HepG2 (cell line): ENCODE results near the gene ORMDL3. TPM values are rescaled to one million over a fixed set of nuclear protein-coding genes. Genes with fewer than 3 reads are reported as not detected.

ENCODE experiments used
- ARNT ChIP-seq: fragments of 450-650 bp; IDR thresholded peaks from 2 replicates; pipeline ENCODE4 v1.6.1; 2017
- ELF3 ChIP-seq: IDR thresholded peaks from 2 replicates; pipeline ENCODE4 v1.6.1; 2016; ENCODE audit warnings: missing genetic modification reagents, missing compliant biosample characterization
- ERF ChIP-seq: IDR thresholded peaks from 2 replicates; pipeline ENCODE4 v1.6.1; 2018; ENCODE audit warnings: missing biosample characterization, missing genetic modification reagents
- HOXA3 ChIP-seq: sonication (generic); formaldehyde crosslinking; IDR thresholded peaks from 2 replicates; pipeline ENCODE4 v1.5.0; 2020; ENCODE audit warnings: missing genetic modification reagents
- KDM2A ChIP-seq: sonication (generic); formaldehyde crosslinking; IDR thresholded peaks from 2 replicates; pipeline ENCODE4 v1.4.0; 2020; ENCODE audit warnings: low read depth, missing genetic modification reagents, borderline replicate concordance
- MAFK ChIP-seq, 2 experiments: IDR thresholded peaks in 1 of 2; conservative IDR thresholded peaks in 1 of 2; 2 replicates each; pipeline ENCODE4 v1.6.1; 2011; ENCODE audit warnings: improper control_type of control experiment in 2 of 2, low read length in 2 of 2
- MED1 ChIP-seq: sonication (generic); formaldehyde crosslinking; IDR thresholded peaks from 2 replicates; pipeline ENCODE4 v1.4.0; 2020; ENCODE audit warnings: missing genetic modification reagents
- PAXIP1 ChIP-seq: sonication (generic); formaldehyde crosslinking; conservative IDR thresholded peaks from 2 replicates; pipeline ENCODE4 v1.4.0; 2020; ENCODE audit warnings: mild to moderate bottlenecking, missing genetic modification reagents, moderate library complexity
- POGZ ChIP-seq: sonication (generic); formaldehyde crosslinking; IDR thresholded peaks from 2 replicates; pipeline ENCODE4 v1.4.0; 2020; ENCODE audit warnings: mild to moderate bottlenecking, missing genetic modification reagents
- POLR2A ChIP-seq, 2 experiments: IDR thresholded peaks; 2 replicates each; pipeline ENCODE4 v1.6.1; 2011; ENCODE audit warnings: low read depth in 2 of 2, low read length in 2 of 2, mild to moderate bottlenecking in 1 of 2, moderate library complexity in 1 of 2; ENCODE audit not compliant: insufficient read depth in 1 of 2
- POLR2AphosphoS5 ChIP-seq: IDR thresholded peaks from 2 replicates; pipeline ENCODE4 v1.6.1; 2012; ENCODE audit warnings: low read depth, low read length
- POLR2G ChIP-seq: fragments of 200-400 bp; formaldehyde crosslinking; IDR thresholded peaks from 2 replicates; pipeline ENCODE4 v1.6.1; 2018; ENCODE audit warnings: mild to moderate bottlenecking, low read depth, low read length, moderate library complexity
- RARA ChIP-seq: IDR thresholded peaks from 2 replicates; pipeline ENCODE4 v1.6.1; 2016; ENCODE audit warnings: missing genetic modification reagents, missing compliant biosample characterization
- SAP130 ChIP-seq: IDR thresholded peaks from 2 replicates; pipeline ENCODE4 v1.6.1; 2016; ENCODE audit warnings: low read depth
- SRSF4 ChIP-seq: fragments of 200-400 bp; formaldehyde crosslinking; IDR thresholded peaks from one replicate; pipeline ENCODE4 v1.6.1; 2018; ENCODE audit warnings: mild to moderate bottlenecking, low read depth, low read length, moderate library complexity; ENCODE audit not compliant: poor library complexity, severe bottlenecking
- XRCC5 ChIP-seq: fragments of 200-400 bp; formaldehyde crosslinking; optimal IDR thresholded peaks from 2 replicates; pipeline ENCODE3; 2017; ENCODE audit warnings: mild to moderate bottlenecking, low read length
- ZBTB7B ChIP-seq: sonication (generic); formaldehyde crosslinking; IDR thresholded peaks from 2 replicates; pipeline ENCODE4 v1.4.0; 2020; ENCODE audit warnings: missing genetic modification reagents
- ZC3H13 ChIP-seq: sonication (generic); formaldehyde crosslinking; IDR thresholded peaks from 2 replicates; pipeline ENCODE4 v1.8.1; 2023; ENCODE audit warnings: mild to moderate bottlenecking, missing genetic modification reagents, moderate library complexity
- ZFP90 ChIP-seq: sonication (generic); formaldehyde crosslinking; IDR thresholded peaks from 2 replicates; pipeline ENCODE4 v1.8.0; 2022; ENCODE audit warnings: missing genetic modification reagents, mild to moderate bottlenecking, inconsistent platforms, borderline replicate concordance
- ZNF264 ChIP-seq: sonication (generic); formaldehyde crosslinking; IDR thresholded peaks from 2 replicates; pipeline ENCODE4 v1.4.0; 2020; ENCODE audit warnings: missing genetic modification reagents
- polyA plus RNA-seq, 8 experiments: library from polyadenylated mRNA; depleted of rRNA in 3 of 8; stranded (reverse) in 7 of 8; unstranded in 1 of 8; fragments of >200 nt; fragmentation: Illumina TruSeq in 4 of 8; extraction: Trizol in 4 of 8; gene quantifications; 2 replicates each; pipeline versions ENCODE4 v1.2.1 to v1.2.3, GENCODE V29; 2011 to 2016; ENCODE audit warnings: low read depth in 4 of 8, missing spikeins in 1 of 8, mixed read lengths in 1 of 8; ENCODE audit not compliant: insufficient read depth in 1 of 8
- total RNA-seq, 5 experiments: library from RNA; depleted of rRNA; stranded (reverse); fragments of >200 nt; fragmentation: Illumina TruSeq; extraction: Trizol; gene quantifications; 2 replicates each; pipeline ENCODE4 v1.2.3, GENCODE V29; 2016; ENCODE audit warnings: low read depth in 1 of 5
- TF ChIP-seq, protein P1 (sequence below): sonication (generic); IDR thresholded peaks from 2 replicates; pipeline ENCODE4 v1.6.1; 2016; ENCODE audit warnings: low read depth, borderline replicate concordance
- TF ChIP-seq, protein P2 (sequence below): sonication (generic); formaldehyde crosslinking; IDR thresholded peaks from 2 replicates; pipeline ENCODE4 v1.5.0; 2020; ENCODE audit warnings: missing genetic modification reagents
- TF ChIP-seq, protein P3 (sequence below): IDR thresholded peaks from 2 replicates; pipeline ENCODE4 v1.6.1; 2016; ENCODE audit warnings: low read depth, control low read depth

The ORMDL3 gene
- total and polyA plus RNA-seq, 2 of the 13 experiments (the other 11 are each of a cell fraction or from before 2014, with no cell fraction given), result 181 to 384 TPM

- TF ChIP-seq PAXIP1 (CRISPR knock-in tag), result peak; percentile 45; the same call in 1 of the 2 replicates
- peak in 1 of 2 experiments; percentile 48; a peak in 1 of 4 replicates for TF ChIP-seq MAFK (conservative IDR thresholded peaks at IDR 0.05 in 1 of 2, IDR thresholded peaks at IDR 0.05 in 1 of 2; ENCODE audit: low read length in 2 of 2)
- TF ChIP-seq POLR2G, result peak; percentile 49; the same call in 1 of the 2 replicates
- TF ChIP-seq ELF3, result no peak
- 0 out of 2 replicates have a peak, but pooled peaks have one; percentile 45 for TF ChIP-seq ZFP90
- peak; percentile 70 for TF ChIP-seq POLR2AphosphoS5
- TF ChIP-seq, protein P1, sequence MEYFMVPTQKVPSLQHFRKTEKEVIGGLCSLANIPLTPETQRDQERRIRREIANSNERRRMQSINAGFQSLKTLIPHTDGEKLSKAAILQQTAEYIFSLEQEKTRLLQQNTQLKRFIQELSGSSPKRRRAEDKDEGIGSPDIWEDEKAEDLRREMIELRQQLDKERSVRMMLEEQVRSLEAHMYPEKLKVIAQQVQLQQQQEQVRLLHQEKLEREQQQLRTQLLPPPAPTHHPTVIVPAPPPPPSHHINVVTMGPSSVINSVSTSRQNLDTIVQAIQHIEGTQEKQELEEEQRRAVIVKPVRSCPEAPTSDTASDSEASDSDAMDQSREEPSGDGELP, result peak; percentile 36; the same call in 1 of the 2 replicates
- no peak for TF ChIP-seq ZC3H13 (CRISPR knock-in tag)
- TF ChIP-seq XRCC5, result peak; percentile 58
- TF ChIP-seq MED1 (CRISPR knock-in tag), result peak; percentile 36; the same call in 1 of the 2 replicates
- TF ChIP-seq, protein P2, sequence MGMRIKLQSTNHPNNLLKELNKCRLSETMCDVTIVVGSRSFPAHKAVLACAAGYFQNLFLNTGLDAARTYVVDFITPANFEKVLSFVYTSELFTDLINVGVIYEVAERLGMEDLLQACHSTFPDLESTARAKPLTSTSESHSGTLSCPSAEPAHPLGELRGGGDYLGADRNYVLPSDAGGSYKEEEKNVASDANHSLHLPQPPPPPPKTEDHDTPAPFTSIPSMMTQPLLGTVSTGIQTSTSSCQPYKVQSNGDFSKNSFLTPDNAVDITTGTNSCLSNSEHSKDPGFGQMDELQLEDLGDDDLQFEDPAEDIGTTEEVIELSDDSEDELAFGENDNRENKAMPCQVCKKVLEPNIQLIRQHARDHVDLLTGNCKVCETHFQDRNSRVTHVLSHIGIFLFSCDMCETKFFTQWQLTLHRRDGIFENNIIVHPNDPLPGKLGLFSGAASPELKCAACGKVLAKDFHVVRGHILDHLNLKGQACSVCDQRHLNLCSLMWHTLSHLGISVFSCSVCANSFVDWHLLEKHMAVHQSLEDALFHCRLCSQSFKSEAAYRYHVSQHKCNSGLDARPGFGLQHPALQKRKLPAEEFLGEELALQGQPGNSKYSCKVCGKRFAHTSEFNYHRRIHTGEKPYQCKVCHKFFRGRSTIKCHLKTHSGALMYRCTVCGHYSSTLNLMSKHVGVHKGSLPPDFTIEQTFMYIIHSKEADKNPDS (CRISPR knock-in tag), result peak; percentile 68; the same call in 1 of the 2 replicates
- no peak for TF ChIP-seq ZNF264
- peak in 1 of 2 experiments; percentile 77; a peak in 2 of 4 replicates for TF ChIP-seq POLR2A (IDR thresholded peaks at IDR 0.05; ENCODE audit: insufficient read depth in 1 of 2, low read depth in 2 of 2, low read length in 2 of 2)
- TF ChIP-seq RARA (CRISPR knock-in tag), result 0 out of 2 replicates have a peak, but pooled peaks have one; percentile 29
- TF ChIP-seq HOXA3, result peak; percentile 62; the same call in 1 of the 2 replicates
- peak; percentile 61; the same call in 1 of the 2 replicates for TF ChIP-seq ZBTB7B
- TF ChIP-seq SAP130, result peak; percentile 58
- TF ChIP-seq ERF (CRISPR knock-in tag), result peak; percentile 31; the same call in 1 of the 2 replicates
- TF ChIP-seq SRSF4, result no peak
- 0 out of 2 replicates have a peak, but pooled peaks have one; percentile 21 for TF ChIP-seq POGZ (CRISPR knock-in tag)
- TF ChIP-seq KDM2A (CRISPR knock-in tag), result peak; percentile 22; the same call in 1 of the 2 replicates
- TF ChIP-seq, protein P3, sequence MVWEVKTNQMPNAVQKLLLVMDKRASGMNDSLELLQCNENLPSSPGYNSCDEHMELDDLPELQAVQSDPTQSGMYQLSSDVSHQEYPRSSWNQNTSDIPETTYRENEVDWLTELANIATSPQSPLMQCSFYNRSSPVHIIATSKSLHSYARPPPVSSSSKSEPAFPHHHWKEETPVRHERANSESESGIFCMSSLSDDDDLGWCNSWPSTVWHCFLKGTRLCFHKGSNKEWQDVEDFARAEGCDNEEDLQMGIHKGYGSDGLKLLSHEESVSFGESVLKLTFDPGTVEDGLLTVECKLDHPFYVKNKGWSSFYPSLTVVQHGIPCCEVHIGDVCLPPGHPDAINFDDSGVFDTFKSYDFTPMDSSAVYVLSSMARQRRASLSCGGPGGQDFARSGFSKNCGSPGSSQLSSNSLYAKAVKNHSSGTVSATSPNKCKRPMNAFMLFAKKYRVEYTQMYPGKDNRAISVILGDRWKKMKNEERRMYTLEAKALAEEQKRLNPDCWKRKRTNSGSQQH, result 0 out of 2 replicates have a peak, but pooled peaks have one; percentile 36
- TF ChIP-seq ARNT, result no peak
Observed at GRCh38 chr17:39952680-39953470, 25.5 kb upstream of the ORMDL3 start (continued).
